ENCODE results near the gene R3HDML.

GRCh38 chr20:44335675-44336074 lies 1.2 kb upstream of the R3HDML start:
- TF ChIP-seq CTCF (optimal IDR thresholded peaks at IDR 0.05 in 1 of 3, IDR thresholded peaks at IDR 0.05 in 1 of 3, conservative IDR thresholded peaks at IDR 0.05 in 1 of 3; ENCODE audit: extremely low read depth in 1 of 3, insufficient read depth in 2 of 3, low read length in 3 of 3) (no peak), EZH2 (IDR thresholded peaks at IDR 0.05; ENCODE audit: low read length) (no peak)
